ENCODE data around the gene ZNF791.

GRCh38 chr19:12665671-12666264 is 55.0 kb downstream of the ZNF791 start:
- TF ChIP-seq, protein P1, sequence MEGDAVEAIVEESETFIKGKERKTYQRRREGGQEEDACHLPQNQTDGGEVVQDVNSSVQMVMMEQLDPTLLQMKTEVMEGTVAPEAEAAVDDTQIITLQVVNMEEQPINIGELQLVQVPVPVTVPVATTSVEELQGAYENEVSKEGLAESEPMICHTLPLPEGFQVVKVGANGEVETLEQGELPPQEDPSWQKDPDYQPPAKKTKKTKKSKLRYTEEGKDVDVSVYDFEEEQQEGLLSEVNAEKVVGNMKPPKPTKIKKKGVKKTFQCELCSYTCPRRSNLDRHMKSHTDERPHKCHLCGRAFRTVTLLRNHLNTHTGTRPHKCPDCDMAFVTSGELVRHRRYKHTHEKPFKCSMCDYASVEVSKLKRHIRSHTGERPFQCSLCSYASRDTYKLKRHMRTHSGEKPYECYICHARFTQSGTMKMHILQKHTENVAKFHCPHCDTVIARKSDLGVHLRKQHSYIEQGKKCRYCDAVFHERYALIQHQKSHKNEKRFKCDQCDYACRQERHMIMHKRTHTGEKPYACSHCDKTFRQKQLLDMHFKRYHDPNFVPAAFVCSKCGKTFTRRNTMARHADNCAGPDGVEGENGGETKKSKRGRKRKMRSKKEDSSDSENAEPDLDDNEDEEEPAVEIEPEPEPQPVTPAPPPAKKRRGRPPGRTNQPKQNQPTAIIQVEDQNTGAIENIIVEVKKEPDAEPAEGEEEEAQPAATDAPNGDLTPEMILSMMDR (IDR thresholded peaks at IDR 0.05) = no peak
- no peak for TF ChIP-seq POLR2A (IDR thresholded peaks at IDR 0.05)

All from lower leg skin (tissue), 3 donors.